IgD-negative memory B cell (primary cell): Measurements from ENCODE around the gene PPHLN1. TPM values are rescaled to one million over a fixed set of nuclear protein-coding genes. Genes with fewer than 3 reads are reported as not detected.
"Not testable (repeated sequence)": the region's sequence is repeated elsewhere in the genome, so short reads cannot be mapped to it uniquely, and the experiment has no call there.

ENCODE experiments used
- H3K27ac Mint-ChIP-seq, 3 donors: one replicate each; pipeline ENCODE4 v1.8.0; 2020 to 2022; ENCODE audit warnings: mild to moderate bottlenecking in 3 of 3, mixed read lengths in 3 of 3, moderate library complexity in 1 of 3
- H3K27me3 Mint-ChIP-seq: one replicate; pipeline ENCODE4 v1.8.0; 2021; ENCODE audit warnings: mixed read lengths
- H3K36me3 Mint-ChIP-seq: one replicate; pipeline ENCODE4 v1.8.0; 2020; ENCODE audit warnings: mild to moderate bottlenecking, mixed read lengths
- H3K4me1 Mint-ChIP-seq, 3 donors: one replicate each; pipeline ENCODE4 v1.8.0; 2020 to 2022; ENCODE audit warnings: mixed read lengths in 3 of 3, mild to moderate bottlenecking in 1 of 3
- H3K4me3 Mint-ChIP-seq, 4 donors: one replicate each; pipeline ENCODE4 v1.8.0; 2020 to 2022; ENCODE audit warnings: mild to moderate bottlenecking in 4 of 4, mixed read lengths in 4 of 4, moderate library complexity in 3 of 4
- H3K9me3 Mint-ChIP-seq, 3 donors: one replicate each; pipeline ENCODE4 v1.8.0; 2020 to 2021; ENCODE audit warnings: mixed read lengths in 3 of 3, mild to moderate bottlenecking in 1 of 3
- polyA plus RNA-seq: library from polyadenylated mRNA; unstranded; fragments of 300-500 nt; fragmentation: Illumina TruSeq; gene quantifications from one replicate; pipeline ENCODE4 v1.2.3, GENCODE V29; 2021

Gene PPHLN1
- polyA plus RNA-seq, 1 donor from 2014 or later: 114 TPM

DNA sequence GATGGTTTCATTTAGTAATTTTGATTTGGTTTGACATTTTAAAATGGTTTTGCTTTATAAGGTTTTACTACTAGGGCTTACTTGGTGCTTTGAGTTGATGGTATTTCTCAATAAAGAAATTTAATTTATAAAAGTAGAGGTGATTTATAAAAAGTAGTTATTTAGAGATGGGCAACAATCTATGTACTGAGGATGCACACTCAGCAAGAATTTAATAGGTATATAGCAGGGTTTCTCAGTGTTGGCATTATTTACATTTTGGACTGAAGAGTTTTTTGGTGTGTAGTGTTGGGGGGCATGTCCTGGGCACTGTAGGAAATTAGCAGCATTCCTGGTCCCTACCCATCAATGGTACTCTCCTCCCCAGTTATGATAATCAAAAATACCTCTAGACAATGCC is 47.7 kb downstream of the PPHLN1 start:
- Mint-ChIP-seq H3K9me3 (no peaks in the 10 kb centered on the region), H3K4me3 (no peak overlapping the region), H3K27ac (peak overlapping the region in 1 of 3 donors; percentile 45), H3K36me3 (peaks cover 3% of the 10 kb centered on the region), H3K27me3 (no peaks in the 10 kb centered on the region), H3K4me1 (peaks cover 3 to 21% (median 16%) of the 10 kb centered on the region in 3 donors)

DNA sequence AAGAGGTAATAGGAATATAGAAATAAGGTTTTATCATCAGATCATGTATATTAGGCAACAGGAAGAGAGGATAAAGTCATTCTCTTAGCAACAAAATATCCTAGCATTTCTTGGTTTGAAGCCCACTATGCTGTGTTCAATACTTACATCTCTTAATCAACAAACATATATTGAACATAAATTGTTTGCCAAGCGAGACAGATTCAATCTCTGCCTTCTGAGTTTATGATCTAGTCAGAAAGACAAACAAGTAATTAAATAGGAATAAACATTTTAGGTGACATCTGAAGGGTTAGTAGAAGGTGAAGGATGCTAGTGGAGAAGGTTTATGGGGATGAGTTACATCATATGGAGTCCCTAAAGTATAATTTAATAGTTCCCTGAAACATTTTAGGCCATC is 54.8 kb downstream of the PPHLN1 start:
- Mint-ChIP-seq H3K36me3 (peaks cover 15% of the 10 kb centered on the region), H3K27ac (peak overlapping the region in 1 of 3 donors; percentile 19), H3K9me3 (no peaks in the 10 kb centered on the region), H3K4me3 (peak overlapping the region in 1 of 4 donors; percentile 28), H3K27me3 (no peaks in the 10 kb centered on the region), H3K4me1 (peaks cover 11 to 12% (median 11%) of the 10 kb centered on the region in 3 donors)

DNA sequence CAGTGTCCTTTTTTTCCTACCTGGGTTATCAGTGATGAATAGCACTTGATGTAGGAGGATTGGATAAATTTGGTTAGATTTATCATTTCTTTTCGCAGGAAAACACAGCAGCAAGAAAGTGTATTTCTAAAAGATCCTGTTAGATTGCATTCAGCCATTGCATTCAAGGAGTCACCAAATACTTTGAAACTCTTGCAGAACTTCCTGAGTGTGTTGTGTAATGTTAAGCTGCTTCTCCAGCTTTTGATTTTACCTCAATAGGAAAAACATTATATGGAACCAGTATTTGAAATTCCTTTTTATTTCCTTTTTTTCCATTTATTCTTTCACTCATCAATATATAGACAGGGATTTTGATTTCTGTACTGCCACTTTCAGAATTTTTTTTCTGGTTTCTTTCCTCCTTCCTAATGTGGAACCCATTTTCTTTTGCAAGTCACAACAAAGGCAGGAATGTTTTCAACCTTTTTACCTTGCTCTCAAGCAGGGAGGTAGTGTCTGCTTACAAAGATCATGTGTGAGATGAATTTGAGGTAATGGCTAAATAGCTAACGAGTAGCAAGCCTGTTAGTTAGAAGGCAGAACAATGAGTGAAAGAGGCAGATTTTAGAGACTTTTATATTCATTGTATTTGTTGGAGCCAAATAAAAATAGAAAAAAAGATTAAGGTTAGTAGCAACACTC is 56.2 kb downstream of the PPHLN1 start:
- Mint-ChIP-seq H3K9me3 (no peaks in the 10 kb centered on the region), H3K27me3 (no peaks in the 10 kb centered on the region), H3K27ac (peak overlapping the region in 1 of 3 donors; percentile 67), H3K4me1 (peaks cover 11 to 12% (median 11%) of the 10 kb centered on the region in 3 donors), H3K4me3 (no peak overlapping the region), H3K36me3 (peaks cover 12% of the 10 kb centered on the region)

DNA sequence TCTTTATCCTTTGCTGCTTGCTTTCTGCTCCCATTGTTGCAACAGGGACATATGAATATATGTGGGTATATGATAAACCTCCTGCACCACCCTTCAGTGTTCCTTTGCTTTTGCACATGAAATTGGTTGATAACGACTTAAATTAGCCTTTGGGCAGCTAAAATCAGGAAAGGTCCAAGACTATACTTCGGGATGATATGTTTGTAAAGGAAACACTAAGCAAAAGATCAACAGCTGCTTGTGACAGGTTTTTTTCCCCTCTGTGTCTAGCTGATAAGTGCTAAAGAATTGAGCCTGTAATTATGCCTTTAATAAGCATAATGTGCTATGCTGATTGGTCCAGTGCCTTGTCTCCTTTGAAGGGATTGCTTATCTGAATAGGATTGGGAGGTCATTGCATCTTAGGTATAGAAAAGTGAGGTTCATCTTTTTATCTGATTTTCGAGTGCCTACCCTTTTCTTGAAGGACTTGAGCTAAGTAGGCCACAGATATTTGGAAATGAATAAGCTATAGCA is 59.4 kb downstream of the PPHLN1 start:
- Mint-ChIP-seq H3K27me3 (no peaks in the 10 kb centered on the region), H3K27ac (peak overlapping the region in 1 of 3 donors; percentile 45), H3K36me3 (peaks cover 12% of the 10 kb centered on the region), H3K4me1 (peaks cover 9 to 11% (median 11%) of the 10 kb centered on the region in 3 donors), H3K4me3 (no peak overlapping the region), H3K9me3 (no peaks in the 10 kb centered on the region)

DNA sequence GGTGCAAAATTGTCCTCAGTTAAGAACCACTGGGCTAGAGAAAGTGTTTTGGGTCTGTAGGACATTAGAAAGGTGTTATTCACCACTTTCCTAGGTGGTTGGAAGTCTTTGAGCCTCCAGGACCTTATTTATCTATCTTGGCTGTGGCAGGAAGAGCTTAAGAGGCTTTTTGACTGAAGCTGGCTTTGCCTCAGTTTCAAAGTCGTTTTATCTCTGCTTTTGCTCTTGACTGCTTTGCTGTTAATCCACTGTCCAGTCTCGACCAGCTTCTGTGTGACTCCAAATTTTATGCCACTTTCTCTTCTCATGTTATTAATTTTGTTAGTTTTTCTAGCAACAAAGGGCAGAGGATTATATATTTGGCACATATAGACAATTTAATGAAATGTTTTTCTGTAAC is 60.3 kb downstream of the PPHLN1 start:
- H3K36me3 Mint-ChIP-seq: peaks cover 15% of the 10 kb centered on the region

DNA sequence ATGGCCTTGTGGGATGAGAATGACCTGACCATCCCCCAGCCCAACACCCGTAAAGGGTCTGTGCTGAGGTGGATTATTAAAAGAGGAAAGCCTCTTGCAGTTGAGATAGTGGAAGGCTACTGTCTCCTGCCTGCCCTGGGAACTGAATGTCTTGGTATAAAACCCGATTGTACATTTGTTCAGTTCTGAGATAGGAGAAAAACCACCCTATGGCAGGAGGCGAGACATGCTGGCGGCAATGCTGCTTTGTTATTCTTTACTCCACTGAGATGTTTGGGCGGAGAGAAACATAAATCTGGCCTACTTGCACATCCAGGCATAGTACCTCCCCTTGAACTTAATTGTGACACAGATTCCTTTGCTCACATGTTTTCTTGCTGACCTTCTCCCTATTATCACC is 62.1 kb downstream of the PPHLN1 start:
- not testable (repeated sequence) for H3K27me3 Mint-ChIP-seq, H3K4me1 Mint-ChIP-seq, H3K4me3 Mint-ChIP-seq, H3K9me3 Mint-ChIP-seq
- H3K27ac Mint-ChIP-seq: peak overlapping the region in 1 of 3 donors; percentile 20
- H3K36me3 Mint-ChIP-seq: peaks cover 14% of the 10 kb centered on the region

More for the DNA sequence above, 60.3 kb downstream of the PPHLN1 start:
- Mint-ChIP-seq H3K9me3 (no peaks in the 10 kb centered on the region), H3K27ac (peak overlapping the region in 1 of 3 donors; percentile 33), H3K4me1 (peaks cover 7 to 11% (median 11%) of the 10 kb centered on the region in 3 donors), H3K4me3 (no peak overlapping the region), H3K27me3 (no peaks in the 10 kb centered on the region)

DNA sequence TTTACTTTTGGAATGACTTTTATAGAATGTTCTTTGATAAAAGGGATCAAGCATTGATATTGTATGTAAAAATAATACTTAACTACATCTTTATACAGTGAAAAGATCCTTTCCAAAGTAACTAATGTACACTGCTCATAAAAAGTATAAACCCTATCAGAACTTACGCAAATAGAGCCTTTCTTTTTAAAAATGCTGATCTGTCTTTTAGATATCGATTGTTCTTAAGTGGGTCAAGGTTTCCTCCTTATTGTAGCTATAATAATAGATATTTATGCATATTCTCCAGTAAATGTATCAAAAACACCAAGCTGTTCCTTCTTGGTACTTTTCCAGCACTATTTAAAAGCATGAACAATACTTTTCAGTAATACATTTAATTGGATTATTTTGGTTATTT is 68.5 kb downstream of the PPHLN1 start:
- Mint-ChIP-seq H3K36me3 (peaks cover 6% of the 10 kb centered on the region), H3K4me1 (peaks cover 0 to 6% (median 5%) of the 10 kb centered on the region in 3 donors), H3K4me3 (no peak overlapping the region), H3K27me3 (no peaks in the 10 kb centered on the region), H3K9me3 (no peaks in the 10 kb centered on the region), H3K27ac (no peak overlapping the region)

DNA sequence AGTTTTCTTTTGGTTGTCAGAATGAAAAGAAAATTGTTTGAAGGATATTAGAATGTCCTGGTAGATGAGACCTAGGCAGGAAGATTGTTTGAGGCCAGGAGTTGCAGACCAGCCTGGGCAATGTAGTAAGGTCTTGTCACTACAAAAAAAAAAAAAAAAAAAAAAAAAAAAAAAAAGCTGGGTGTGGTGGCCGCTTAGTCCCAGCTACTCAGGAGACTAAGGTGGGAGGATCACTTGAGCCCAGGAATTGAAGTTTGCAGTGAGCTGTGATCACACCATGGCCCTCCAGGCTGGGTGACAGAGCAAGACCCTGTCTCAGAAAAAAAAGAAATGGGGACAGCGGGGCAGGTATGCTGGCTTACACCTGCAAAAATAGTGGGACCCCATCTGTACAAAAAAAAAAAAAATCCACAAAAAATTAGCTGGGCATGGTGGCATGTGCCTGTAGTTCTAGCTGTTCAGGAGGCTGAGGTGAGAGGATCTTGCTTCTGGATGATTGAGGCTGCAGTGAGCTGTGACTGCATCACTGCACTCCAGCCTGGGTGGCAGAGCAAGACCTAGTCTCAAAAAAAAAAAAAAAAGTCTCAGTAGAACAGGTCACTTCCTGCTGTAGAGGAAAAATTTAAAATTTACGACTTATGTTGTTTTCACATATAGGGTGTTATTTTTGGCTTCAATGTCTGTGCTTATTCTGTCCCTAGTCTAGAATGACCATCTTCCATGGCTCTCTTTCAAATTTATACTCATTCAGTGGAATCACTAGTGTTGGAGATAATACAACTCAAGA is 70.7 kb downstream of the PPHLN1 start:
- Mint-ChIP-seq H3K27me3 (no peaks in the 10 kb centered on the region), H3K4me1 (peaks cover 0 to 6% (median 5%) of the 10 kb centered on the region in 3 donors), H3K9me3 (no peaks in the 10 kb centered on the region), H3K4me3 (peak overlapping the region in 1 of 4 donors; percentile 31), H3K36me3 (peaks cover 3% of the 10 kb centered on the region), H3K27ac (no peak overlapping the region)

DNA sequence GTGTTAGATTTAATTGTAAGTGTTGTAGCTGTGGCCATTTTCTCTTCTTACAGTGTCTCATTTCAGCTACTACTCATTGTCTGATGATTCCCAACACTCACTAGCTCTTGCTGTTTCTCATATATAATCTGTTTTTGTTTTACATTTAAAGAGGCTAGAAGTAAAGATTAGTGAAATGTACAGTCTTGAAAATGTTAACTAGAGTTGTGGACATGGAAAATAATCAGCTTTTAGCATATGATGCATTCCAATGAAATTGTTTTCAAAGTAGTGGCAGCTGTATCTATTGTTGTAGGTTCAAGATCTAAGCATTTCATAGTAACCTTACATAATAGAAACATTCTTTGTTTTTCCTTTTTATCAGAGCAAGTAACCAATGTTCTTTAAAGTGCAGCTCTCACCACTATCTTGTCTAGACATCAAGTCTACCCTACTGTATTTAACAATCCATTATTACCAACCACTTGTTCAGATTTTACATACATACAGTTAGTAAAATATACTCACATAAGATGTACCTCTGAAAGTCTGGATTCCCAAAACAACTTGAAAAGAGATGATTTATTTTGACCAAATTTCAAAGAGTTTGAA is 76.9 kb downstream of the PPHLN1 start:
- no peak overlapping the region for H3K27ac Mint-ChIP-seq
- H3K27me3 Mint-ChIP-seq: no peaks in the 10 kb centered on the region
- no peaks in the 10 kb centered on the region for H3K36me3 Mint-ChIP-seq
- peaks cover 8 to 14% (median 9%) of the 10 kb centered on the region in 3 donors for H3K4me1 Mint-ChIP-seq
- no peaks in the 10 kb centered on the region for H3K9me3 Mint-ChIP-seq
- no peak overlapping the region for H3K4me3 Mint-ChIP-seq

DNA sequence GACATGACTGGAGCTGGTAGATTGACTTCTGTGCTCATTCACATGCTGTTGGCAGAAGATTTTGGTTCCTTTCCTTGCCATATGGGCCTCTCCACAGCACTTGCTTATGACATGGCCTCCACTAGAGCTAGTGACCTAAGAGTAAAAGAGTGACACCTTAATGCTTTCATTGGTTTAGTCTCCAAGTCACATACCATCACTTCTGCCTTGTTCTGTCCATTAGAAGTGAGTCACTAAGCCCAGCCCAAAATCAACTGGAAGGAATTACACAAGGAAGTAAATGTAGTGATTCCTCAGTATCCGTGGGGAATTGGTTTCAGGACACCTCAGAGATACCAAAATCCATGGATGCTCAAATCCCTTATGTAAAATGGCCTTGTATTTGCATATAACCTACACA is 81.3 kb downstream of the PPHLN1 start:
- H3K27me3 Mint-ChIP-seq: no peaks in the 10 kb centered on the region
- H3K4me1 Mint-ChIP-seq: peaks cover 10 to 17% (median 16%) of the 10 kb centered on the region in 3 donors
- H3K9me3 Mint-ChIP-seq: no peaks in the 10 kb centered on the region
- H3K36me3 Mint-ChIP-seq: peaks cover 2% of the 10 kb centered on the region
- H3K4me3 Mint-ChIP-seq: no peak overlapping the region
- peak overlapping the region in 1 of 3 donors; percentile 69 for H3K27ac Mint-ChIP-seq

DNA sequence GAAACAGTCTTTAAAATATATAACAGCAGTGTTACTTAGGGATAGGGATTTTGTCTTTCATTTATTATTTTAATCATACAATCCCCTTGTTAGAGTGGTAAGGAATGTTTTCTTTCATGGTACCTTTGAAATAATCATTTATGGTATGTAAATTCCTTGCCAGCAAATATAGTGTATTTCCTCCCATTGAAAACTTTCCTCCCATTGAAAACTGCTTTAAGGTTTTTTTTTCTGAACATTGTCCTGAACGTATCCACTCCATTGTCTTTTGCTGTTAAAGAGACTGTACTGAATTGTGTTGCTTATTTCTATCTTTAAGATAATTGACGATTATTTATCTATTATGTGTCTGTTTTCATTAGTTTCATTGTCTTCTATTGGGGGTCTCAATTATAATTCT is 83.5 kb downstream of the PPHLN1 start:
- Mint-ChIP-seq H3K36me3 (peaks cover 2% of the 10 kb centered on the region), H3K9me3 (no peaks in the 10 kb centered on the region), H3K27ac (no peak overlapping the region), H3K27me3 (no peaks in the 10 kb centered on the region), H3K4me1 (peaks cover 14 to 21% (median 14%) of the 10 kb centered on the region in 3 donors), H3K4me3 (no peak overlapping the region)

DNA sequence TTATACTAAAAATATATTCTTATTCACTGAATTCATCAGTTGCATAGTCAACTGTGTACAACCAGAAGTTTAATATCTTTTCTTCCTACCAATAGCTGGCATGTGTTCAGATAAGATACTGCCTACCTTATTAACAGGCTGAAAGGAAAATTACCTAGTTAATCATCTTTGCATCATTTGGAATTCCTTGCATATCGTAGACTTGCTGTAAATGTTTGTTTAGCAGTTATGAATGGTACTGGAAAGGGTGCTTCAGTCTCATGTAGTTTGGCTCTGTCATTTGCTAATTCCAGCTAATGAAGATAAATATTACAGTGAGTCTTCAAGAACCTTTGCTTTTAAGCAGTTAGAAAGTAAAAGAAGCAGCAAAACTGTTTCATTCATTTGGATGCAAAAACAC is 84.4 kb downstream of the PPHLN1 start:
- H3K4me1 Mint-ChIP-seq: peaks cover 10 to 16% (median 12%) of the 10 kb centered on the region in 3 donors
- peaks cover 2% of the 10 kb centered on the region for H3K36me3 Mint-ChIP-seq
- H3K27me3 Mint-ChIP-seq: no peaks in the 10 kb centered on the region
- no peak overlapping the region for H3K27ac Mint-ChIP-seq
- H3K9me3 Mint-ChIP-seq: no peaks in the 10 kb centered on the region
- H3K4me3 Mint-ChIP-seq: no peak overlapping the region

DNA sequence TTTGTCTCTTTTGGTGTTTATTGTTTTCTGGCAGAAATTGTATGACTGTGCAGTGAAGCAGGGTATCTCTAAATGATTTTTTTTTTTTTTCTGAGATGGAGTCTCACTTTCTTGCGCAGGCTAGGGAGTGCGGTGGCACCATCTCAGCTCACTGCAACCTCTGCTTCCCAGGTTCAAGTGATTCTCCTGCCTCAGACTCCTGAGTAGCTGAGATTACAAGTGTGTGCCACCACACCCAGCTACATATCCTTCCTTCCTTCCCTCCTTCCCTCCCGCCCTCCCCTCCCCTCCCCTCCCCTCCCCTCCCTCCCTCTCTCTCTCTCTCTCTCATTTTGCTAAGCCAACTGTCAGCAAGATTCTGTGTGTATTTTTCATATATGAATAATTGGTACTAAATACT is 94.4 kb downstream of the PPHLN1 start:
- Mint-ChIP-seq H3K4me3 (peak overlapping the region in 1 of 4 donors; percentile 11), H3K9me3 (no peaks in the 10 kb centered on the region), H3K36me3 (peaks cover 4% of the 10 kb centered on the region), H3K27me3 (no peaks in the 10 kb centered on the region), H3K27ac (no peak overlapping the region), H3K4me1 (peaks cover 12 to 26% (median 26%) of the 10 kb centered on the region in 3 donors)

DNA sequence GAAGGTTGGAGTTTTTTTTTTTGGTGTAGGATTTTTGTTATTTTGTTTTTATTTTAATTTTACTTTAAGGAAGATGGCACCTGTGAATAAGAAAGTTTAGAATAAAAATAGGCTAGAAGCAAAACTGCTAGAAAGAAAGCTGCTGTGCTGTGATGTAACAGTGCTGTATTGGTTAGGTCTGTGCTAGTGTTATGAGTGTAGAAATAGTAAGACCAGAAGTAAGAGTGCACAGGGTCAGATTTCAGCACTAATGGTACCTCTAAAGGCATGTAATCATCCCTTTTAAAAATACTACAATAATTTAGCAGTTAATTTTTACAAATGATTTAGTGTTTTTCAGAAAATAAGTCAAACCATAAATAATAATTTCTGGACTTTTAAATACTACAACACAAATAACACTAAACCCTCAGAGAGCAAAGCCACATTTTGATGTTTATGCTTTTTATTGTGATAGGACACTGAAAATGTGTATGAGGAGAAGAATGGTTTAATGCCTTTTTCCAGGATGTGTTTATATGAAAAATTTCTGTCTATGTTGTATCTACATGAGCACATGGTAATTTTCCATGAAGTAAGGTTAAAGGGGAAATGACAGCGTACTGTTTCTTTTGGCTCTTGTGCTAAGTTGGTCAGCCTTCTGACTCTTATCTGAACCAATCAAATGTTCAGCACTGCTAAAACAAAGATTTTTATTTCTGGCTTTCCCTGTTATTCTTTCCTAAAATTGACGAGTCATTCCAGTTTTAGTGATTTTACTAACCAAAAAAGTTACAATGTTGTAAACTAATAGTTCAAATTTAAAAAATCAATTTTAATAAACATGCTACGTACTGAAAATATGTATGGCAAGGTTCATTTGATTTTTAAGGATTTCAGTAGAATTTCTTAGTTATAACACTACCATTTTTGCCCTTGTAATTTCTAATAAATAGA is 96.1 kb downstream of the PPHLN1 start:
- Mint-ChIP-seq H3K27ac (no peak overlapping the region), H3K9me3 (no peaks in the 10 kb centered on the region), H3K4me1 (peaks cover 12 to 22% (median 20%) of the 10 kb centered on the region in 3 donors), H3K36me3 (peaks cover 2% of the 10 kb centered on the region), H3K4me3 (no peak overlapping the region), H3K27me3 (no peaks in the 10 kb centered on the region)
